WERI-Rb-1 (cell line): ENCODE results near the gene KCNC2.

Experiments used
- DNase-seq: peaks from one replicate; pipeline ENCODE4 v3.0.0-alpha.2; 2020
- H3K27ac ChIP-seq: fragments of 250-450 bp; sonication (Bioruptor Pico); 2 replicates; pipeline ENCODE4 v1.5.1; 2020; ENCODE audit warnings: mild to moderate bottlenecking, moderate library complexity
- H3K27me3 ChIP-seq: fragments of 250-450 bp; sonication (Bioruptor Pico); 2 replicates; pipeline ENCODE4 v1.5.1; 2021; ENCODE audit warnings: mild to moderate bottlenecking, low read depth, moderate library complexity; ENCODE audit not compliant: insufficient read depth, severe bottlenecking
- H3K36me3 ChIP-seq: fragments of 250-450 bp; sonication (Bioruptor Pico); 2 replicates; pipeline ENCODE4 v1.5.1; 2020; ENCODE audit warnings: mild to moderate bottlenecking, moderate library complexity
- H3K4me3 ChIP-seq: 2 replicates; pipeline ENCODE4 v1.5.1; 2011; ENCODE audit warnings: low read depth, mild to moderate bottlenecking, control low read depth, low read length
- H3K9me3 ChIP-seq: fragments of 250-450 bp; sonication (Bioruptor Pico); 2 replicates; pipeline ENCODE4 v1.5.1; 2021; ENCODE audit warnings: mild to moderate bottlenecking, moderate library complexity; ENCODE audit not compliant: severe bottlenecking
- TF ChIP-seq, protein P1 (sequence below): IDR thresholded peaks from 2 replicates; pipeline ENCODE4 v1.5.1; 2011; ENCODE audit warnings: low read depth, mild to moderate bottlenecking, control low read depth, inconsistent platforms, low read length

Gene KCNC2

DNA sequence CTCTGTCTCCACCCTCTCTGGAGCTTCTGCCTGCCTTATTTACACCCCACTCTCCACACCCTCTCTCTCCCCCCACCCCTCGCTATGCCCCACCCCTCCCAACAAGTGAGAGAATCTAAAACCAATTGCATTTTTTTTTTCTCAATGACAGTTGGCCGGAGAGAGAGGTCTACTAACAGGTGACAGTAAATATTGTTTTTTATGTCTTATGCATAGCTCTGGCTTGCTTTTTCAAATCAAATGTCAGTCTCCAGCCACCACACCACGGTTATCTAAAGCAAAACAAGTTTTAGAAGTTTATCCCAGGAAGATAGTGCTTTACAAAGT is at the start of gene KCNC2:
Gene KCNC2, minus strand, starts transcription at position 28 of the 327 bp plus-strand sequence.
- Histone ChIP-seq H3K4me3 (peak within 1 kb of the TSS; percentile 85), H3K27me3 (no peaks in the 10 kb centered on the region), H3K36me3 (peaks cover 11% of the 10 kb centered on the region), H3K27ac (peak within 1 kb of the TSS; percentile 57), H3K9me3 (no peaks in the 10 kb centered on the region)
- TF ChIP-seq, protein P1, sequence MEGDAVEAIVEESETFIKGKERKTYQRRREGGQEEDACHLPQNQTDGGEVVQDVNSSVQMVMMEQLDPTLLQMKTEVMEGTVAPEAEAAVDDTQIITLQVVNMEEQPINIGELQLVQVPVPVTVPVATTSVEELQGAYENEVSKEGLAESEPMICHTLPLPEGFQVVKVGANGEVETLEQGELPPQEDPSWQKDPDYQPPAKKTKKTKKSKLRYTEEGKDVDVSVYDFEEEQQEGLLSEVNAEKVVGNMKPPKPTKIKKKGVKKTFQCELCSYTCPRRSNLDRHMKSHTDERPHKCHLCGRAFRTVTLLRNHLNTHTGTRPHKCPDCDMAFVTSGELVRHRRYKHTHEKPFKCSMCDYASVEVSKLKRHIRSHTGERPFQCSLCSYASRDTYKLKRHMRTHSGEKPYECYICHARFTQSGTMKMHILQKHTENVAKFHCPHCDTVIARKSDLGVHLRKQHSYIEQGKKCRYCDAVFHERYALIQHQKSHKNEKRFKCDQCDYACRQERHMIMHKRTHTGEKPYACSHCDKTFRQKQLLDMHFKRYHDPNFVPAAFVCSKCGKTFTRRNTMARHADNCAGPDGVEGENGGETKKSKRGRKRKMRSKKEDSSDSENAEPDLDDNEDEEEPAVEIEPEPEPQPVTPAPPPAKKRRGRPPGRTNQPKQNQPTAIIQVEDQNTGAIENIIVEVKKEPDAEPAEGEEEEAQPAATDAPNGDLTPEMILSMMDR: no peak
- DNase-seq: no peak

DNA sequence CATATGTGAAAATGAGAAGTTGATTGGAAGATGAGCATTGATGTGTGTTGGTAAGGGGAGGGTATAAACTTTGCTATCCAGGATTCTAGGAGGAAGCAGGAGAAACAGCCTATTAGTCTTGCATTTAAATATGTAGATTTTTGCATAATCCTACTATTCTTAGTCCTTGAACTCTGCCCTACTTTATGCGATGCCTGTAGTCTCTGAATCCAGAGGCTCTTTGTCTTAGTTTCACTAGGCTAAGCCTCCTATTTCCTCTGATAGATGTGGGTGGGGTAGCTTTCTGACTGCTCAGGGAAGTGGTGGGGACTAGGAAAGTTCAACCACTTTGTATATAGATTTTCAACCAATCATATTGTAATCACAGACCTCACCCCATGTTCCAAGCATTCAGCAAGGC is 49.5 kb upstream of the KCNC2 start:
- no peak overlapping the region for H3K4me3 ChIP-seq
- H3K27ac ChIP-seq: no peak overlapping the region
- TF ChIP-seq, protein P1: no peak
- H3K9me3 ChIP-seq: no peaks in the 10 kb centered on the region
- no peaks in the 10 kb centered on the region for H3K27me3 ChIP-seq
- H3K36me3 ChIP-seq: no peaks in the 10 kb centered on the region
- DNase-seq: no peak

DNA sequence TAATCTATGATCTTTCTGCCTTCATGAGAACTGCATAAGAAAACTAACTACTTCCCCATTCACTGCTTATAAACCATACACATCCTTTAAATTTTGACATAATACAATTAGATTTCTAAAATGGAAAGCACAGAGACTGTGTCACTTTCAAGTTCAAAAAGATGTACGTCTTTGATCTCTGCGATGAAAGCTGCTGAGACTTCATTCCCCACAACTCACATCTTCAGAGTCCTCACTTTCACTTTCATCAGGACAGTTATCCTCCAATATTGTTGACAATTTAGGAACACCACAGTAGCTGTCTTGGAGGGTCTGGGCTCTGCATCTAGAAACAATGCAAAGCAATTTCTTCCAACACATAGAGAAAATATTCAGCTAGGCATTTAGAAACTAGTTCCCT is 47.9 kb upstream of the KCNC2 start:
- Histone ChIP-seq H3K27me3 (no peaks in the 10 kb centered on the region), H3K4me3 (no peak overlapping the region), H3K27ac (no peak overlapping the region), H3K9me3 (no peaks in the 10 kb centered on the region), H3K36me3 (no peaks in the 10 kb centered on the region)
- TF ChIP-seq, protein P1: no peak
- DNase-seq: no peak

DNA sequence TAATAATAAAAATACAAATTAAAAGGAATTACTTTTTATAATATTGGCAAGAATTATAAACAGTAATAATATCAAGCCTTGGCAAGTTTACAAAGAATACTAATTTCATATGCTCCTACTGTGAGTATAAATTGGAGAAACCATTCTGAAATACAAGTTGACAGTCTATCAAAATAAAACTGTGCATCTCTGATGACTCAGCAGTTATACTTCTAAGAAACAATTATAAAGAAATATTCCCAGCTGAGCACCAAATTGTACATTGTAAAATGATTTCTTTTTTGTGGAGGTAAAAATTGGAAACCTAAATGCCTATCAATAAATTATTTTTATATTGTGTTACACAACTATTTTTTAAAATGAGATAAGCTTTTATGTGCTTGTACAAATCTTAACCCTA is 35.5 kb upstream of the KCNC2 start:
- Histone ChIP-seq H3K4me3 (no peak overlapping the region), H3K27me3 (no peaks in the 10 kb centered on the region), H3K36me3 (no peaks in the 10 kb centered on the region), H3K9me3 (peaks cover 5% of the 10 kb centered on the region), H3K27ac (no peak overlapping the region)
- TF ChIP-seq, protein P1: no peak
- DNase-seq: no peak

DNA sequence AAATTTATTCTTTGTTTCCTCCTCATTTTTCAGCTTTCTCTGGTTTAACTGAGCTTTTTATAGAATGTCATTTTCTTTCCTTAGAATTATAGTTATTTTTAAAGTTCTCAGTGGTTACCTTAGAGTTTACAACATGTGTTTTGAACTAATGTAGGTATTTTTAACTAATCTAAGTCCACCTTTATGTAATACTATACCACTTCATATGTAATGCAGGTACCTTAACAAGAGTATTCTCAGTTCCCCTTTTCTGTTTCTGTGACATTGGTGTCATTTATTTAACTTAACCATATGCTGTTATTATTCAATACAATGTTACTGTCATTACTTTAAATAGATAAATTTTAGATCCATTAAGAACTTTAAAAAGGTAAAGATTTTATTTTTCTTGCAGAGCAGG is 30.3 kb upstream of the KCNC2 start:
- Histone ChIP-seq H3K9me3 (peaks cover 5% of the 10 kb centered on the region), H3K27me3 (no peaks in the 10 kb centered on the region), H3K36me3 (no peaks in the 10 kb centered on the region), H3K27ac (no peak overlapping the region), H3K4me3 (no peak overlapping the region)
- no peak for DNase-seq
- TF ChIP-seq, protein P1: no peak

DNA sequence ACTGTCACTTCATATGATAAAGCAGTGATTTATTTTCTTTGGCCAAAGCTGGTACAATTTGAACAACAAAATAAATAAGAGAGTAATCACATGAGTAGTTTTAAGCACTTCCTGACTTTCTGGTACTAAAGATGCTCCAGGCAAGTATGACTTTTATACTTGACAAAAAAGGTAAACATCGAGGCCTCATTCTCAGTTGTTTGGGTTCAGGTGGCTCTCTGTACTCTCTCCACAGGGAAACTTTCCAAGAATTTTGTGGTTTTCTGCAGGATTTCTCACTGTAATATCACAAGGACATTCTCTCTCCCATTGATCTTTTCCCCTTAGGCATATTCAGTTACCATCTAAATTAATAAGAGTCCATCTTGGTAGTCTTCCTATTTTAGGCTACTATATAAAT is 26.6 kb upstream of the KCNC2 start:
- Histone ChIP-seq H3K4me3 (no peak overlapping the region), H3K27me3 (no peaks in the 10 kb centered on the region), H3K27ac (no peak overlapping the region), H3K36me3 (no peaks in the 10 kb centered on the region), H3K9me3 (peaks cover 5% of the 10 kb centered on the region)
- TF ChIP-seq, protein P1: no peak
- no peak for DNase-seq
